ENCODE results near the gene RPL15.

- TF ChIP-seq POLR2A (IDR thresholded peaks at IDR 0.05) (no peak), CTCF (IDR thresholded peaks at IDR 0.05) (no peak)
Measured at GRCh38 chr3:23919628-23920027, 2.7 kb downstream of the RPL15 start.

Data from sigmoid colon (tissue), 3 donors.